ENCODE data around the gene COX6A2. TPM values are rescaled to one million over a fixed set of nuclear protein-coding genes. Genes with fewer than 3 reads are reported as not detected.

COX6A2 gene
- total and polyA plus RNA-seq, 8 donors: 0.39 to 5.5 (median 0.57) TPM; not detected in 2

- FAIRE-seq: no peak
- H3K4me3 ChIP-seq: no peak overlapping the region
- no peaks in the 10 kb centered on the region for H3K27me3 ChIP-seq
- DNase-seq: no peak
- no peak for ATAC-seq
- intact Hi-C loops (cut with DNase I): no loop called here
- peaks cover 0 to 7% (median 3%) of the 10 kb centered on the region in 3 donors for H3K4me1 ChIP-seq
- H3K36me3 ChIP-seq: no peaks in the 10 kb centered on the region
- no peak overlapping the region for H3K27ac ChIP-seq
- WGBS, 2 donors: 88 to 92% methylated on average over 12 of the region's 12 CpGs
- H3K9me3 ChIP-seq: no peaks in the 10 kb centered on the region
- no peak for TF ChIP-seq CTCF (IDR thresholded peaks at IDR 0.05)
Observed at GRCh38 chr16:31474773-31475738, 46.9 kb upstream of the COX6A2 start.

- intact Hi-C loops (cut with DNase I): no loop called here
- Histone ChIP-seq H3K36me3 (no peaks in the 10 kb centered on the region), H3K9me3 (no peaks in the 10 kb centered on the region), H3K4me1 (peaks cover 0 to 7% (median 3%) of the 10 kb centered on the region in 3 donors), H3K27ac (no peak overlapping the region), H3K4me3 (no peak overlapping the region), H3K27me3 (no peaks in the 10 kb centered on the region)
- TF ChIP-seq CTCF (IDR thresholded peaks at IDR 0.05): no peak
- WGBS, 2 donors: 75 to 80% methylated on average over 12 of the region's 12 CpGs
- FAIRE-seq (no peak), ATAC-seq (no peak), DNase-seq (no peak)
Observed at GRCh38 chr16:31474173-31474714, 46.1 kb upstream of the COX6A2 start.

GRCh38 chr16:31473264-31473984, 45.3 kb upstream of the COX6A2 start:
- intact Hi-C loops (cut with DNase I): no loop called here
- WGBS, 2 donors: 80 to 85% methylated on average over 17 of the region's 17 CpGs
- FAIRE-seq: no peak
- no peak for ATAC-seq
- no peaks in the 10 kb centered on the region for H3K9me3 ChIP-seq
- no peaks in the 10 kb centered on the region for H3K27me3 ChIP-seq
- TF ChIP-seq CTCF (IDR thresholded peaks at IDR 0.05): no peak
- H3K4me3 ChIP-seq: peak overlapping the region in 1 of 4 donors; percentile 50
- H3K4me1 ChIP-seq: peaks cover 0 to 7% (median 3%) of the 10 kb centered on the region in 3 donors
- DNase-seq: no peak
- no peak overlapping the region for H3K27ac ChIP-seq
- H3K36me3 ChIP-seq: no peaks in the 10 kb centered on the region

GRCh38 chr16:31472709-31473203, 44.6 kb upstream of the COX6A2 start:
- ATAC-seq (peak; percentile 30 to 55 (median 43)), DNase-seq (peak; percentile 69 to 91 (median 86)), FAIRE-seq (no peak)
- intact Hi-C loops (cut with DNase I): no loop called here
- WGBS, 2 donors: 27 to 36% methylated on average over 20 of the region's 20 CpGs
- H3K27ac ChIP-seq: peak overlapping the region in 2 of 4 donors; percentile 50 to 51
- H3K9me3 ChIP-seq: no peaks in the 10 kb centered on the region
- H3K4me1 ChIP-seq: peaks cover 0 to 7% (median 3%) of the 10 kb centered on the region in 3 donors
- H3K36me3 ChIP-seq: no peaks in the 10 kb centered on the region
- H3K4me3 ChIP-seq: peak overlapping the region in 3 of 4 donors; percentile 18 to 50 (median 27)
- TF ChIP-seq CTCF (IDR thresholded peaks at IDR 0.05): peak in 3 of 4 donors; percentile 24 to 38 (median 31)
- H3K27me3 ChIP-seq: no peaks in the 10 kb centered on the region

All from pancreas (tissue), 10 donors.